Skeletal muscle satellite cell (primary cell): ENCODE data around the gene CST5.
"Not testable (repeated sequence)": the region's sequence is repeated elsewhere in the genome, so short reads cannot be mapped to it uniquely, and the experiment has no call there.

Source experiments
- H3K27me3 ChIP-seq: 2 replicates; pipeline ENCODE4 v1.7.0; 2013; ENCODE audit warnings: low read length; ENCODE audit not compliant: control insufficient read depth, insufficient read depth
- H3K36me3 ChIP-seq: 2 replicates; pipeline ENCODE4 v1.7.0; 2013; ENCODE audit warnings: mild to moderate bottlenecking, control low read depth, low read length; ENCODE audit not compliant: insufficient read depth
- H3K4me1 ChIP-seq: 2 replicates; pipeline ENCODE4 v1.7.0; 2013; ENCODE audit warnings: low read length; ENCODE audit not compliant: control insufficient read depth, insufficient read depth
- H3K4me2 ChIP-seq: 2 replicates; pipeline ENCODE4 v1.7.0; 2013; ENCODE audit warnings: mild to moderate bottlenecking, low read length
- H3K4me3 ChIP-seq: 2 replicates; pipeline ENCODE4 v1.7.0; 2013; ENCODE audit warnings: low read length
- H3K9ac ChIP-seq: 2 replicates; pipeline ENCODE4 v1.7.0; 2013; ENCODE audit warnings: mild to moderate bottlenecking, low read depth, low read length, moderate library complexity
- H3K9me3 ChIP-seq: replicated peaks from 2 replicates; pipeline ENCODE4 v1.7.0; 2013; ENCODE audit warnings: mild to moderate bottlenecking, control low read depth, low read length

The CST5 gene

DNA sequence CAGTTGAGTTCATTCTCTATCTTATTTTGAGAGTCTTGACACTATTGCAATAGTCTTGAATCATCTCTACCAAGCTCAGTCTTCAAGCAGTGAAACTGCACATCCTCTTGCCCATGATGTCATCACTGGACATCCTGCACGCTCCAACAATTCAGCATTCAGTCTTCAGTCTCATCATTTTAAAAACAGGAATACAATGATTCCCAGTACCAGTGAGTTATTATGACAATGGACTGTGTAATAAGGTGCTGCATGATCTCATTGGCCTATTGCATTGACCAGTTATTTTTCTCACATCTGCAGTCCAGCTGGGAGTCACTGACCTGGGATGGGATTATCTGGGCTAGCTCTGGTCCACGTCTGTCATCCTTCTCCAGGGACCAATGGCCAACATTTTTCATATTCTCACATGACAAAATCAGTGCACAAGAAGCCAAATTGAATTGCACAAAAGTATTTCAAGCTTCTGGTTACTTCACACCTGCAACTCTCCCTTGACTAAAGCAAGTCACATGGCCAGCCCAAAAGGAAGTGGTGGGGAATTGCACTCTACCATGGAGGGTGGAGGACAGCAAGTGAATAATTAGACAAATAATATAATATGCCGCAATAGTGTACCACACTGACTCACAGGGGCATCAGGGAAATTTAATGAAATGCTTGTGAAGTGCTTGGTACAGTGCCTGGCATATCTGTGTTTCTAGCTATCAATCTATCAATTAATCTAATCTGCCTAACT is 46.6 kb downstream of the CST5 start:
- Histone ChIP-seq H3K9ac (no peak overlapping the region), H3K4me2 (no peak overlapping the region), H3K9me3 (no peaks in the 10 kb centered on the region), H3K27me3 (no peaks in the 10 kb centered on the region), H3K4me1 (no peaks in the 10 kb centered on the region), H3K4me3 (no peak overlapping the region), H3K36me3 (no peaks in the 10 kb centered on the region)

DNA sequence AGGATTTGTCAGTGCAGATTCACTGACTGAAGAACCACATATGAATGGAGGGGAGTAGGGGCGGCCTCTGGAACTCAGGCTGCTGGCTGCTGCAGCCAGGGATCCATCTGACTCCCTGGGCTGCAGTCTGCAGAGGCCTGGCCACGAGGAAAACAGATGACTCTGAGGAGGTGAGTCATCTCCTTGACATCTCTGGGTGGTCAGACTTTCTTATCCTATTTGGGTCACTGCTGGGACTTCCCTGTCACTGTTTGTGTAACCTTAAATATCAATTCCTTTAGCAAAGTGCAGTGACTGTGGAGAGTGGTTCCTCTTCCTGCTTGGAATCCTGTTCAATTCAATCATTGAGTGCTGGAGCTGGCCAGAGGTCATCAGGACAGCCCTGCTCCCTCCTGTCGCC is 47.6 kb downstream of the CST5 start:
- H3K27me3 ChIP-seq, H3K9ac ChIP-seq, H3K4me2 ChIP-seq, H3K9me3 ChIP-seq, H3K36me3 ChIP-seq, H3K4me3 ChIP-seq, H3K4me1 ChIP-seq: not testable (repeated sequence)

DNA sequence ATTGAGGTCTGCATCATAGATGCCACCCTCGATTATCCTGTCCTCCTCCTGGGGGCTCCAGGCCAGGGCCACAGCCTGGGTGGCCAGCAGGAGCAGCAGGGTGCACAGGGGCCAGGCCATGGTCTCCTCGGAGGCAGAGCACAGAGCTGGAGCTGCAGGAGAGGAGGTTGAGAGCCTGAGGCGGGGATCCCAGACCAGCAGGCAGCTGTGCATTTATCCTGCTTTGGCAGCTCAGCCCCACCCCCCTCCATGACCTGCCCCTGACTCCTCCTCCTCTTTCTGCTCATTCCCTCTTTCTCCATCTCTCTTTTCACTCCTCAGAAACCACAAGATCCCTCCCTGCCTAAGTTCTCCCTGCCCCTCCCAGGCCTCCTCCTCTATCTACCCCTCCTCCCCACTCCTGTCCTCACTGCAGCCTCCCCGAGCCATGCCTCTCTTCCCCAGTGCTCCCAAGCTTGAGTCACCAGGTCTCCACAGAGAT is 53.0 kb downstream of the CST5 start, which contains the start of gene CST2:
TSS of gene CST2 (minus strand) at position 189 of the 481 bp plus-strand sequence. CDS start at position 120, 69 bp downstream.
- no peaks in the 10 kb centered on the region for H3K27me3 ChIP-seq

More for the DNA sequence above, 53.0 kb downstream of the CST5 start, which contains the start of gene CST2:
- Histone ChIP-seq H3K4me3 (no peak within 1 kb of the TSS), H3K4me1 (no peaks in the 10 kb centered on the region), H3K36me3 (no peaks in the 10 kb centered on the region), H3K9me3 (no peaks in the 10 kb centered on the region), H3K9ac (no peak within 1 kb of the TSS), H3K4me2 (no peak within 1 kb of the TSS)
